NCI-H82 treated with DMSO at 0.1 percent for 48 hours (cell line): ENCODE measurements around the gene PKN3.
"Not testable (repeated sequence)": the region's sequence is repeated elsewhere in the genome, so short reads cannot be mapped to it uniquely, and the experiment has no call there.

Experiments
- DNase-seq: peaks from one replicate; lab custom pipeline; 2025; ENCODE audit not compliant: unreplicated experiment; lab: John Stamatoyannopoulos, UW

The PKN3 gene

DNA sequence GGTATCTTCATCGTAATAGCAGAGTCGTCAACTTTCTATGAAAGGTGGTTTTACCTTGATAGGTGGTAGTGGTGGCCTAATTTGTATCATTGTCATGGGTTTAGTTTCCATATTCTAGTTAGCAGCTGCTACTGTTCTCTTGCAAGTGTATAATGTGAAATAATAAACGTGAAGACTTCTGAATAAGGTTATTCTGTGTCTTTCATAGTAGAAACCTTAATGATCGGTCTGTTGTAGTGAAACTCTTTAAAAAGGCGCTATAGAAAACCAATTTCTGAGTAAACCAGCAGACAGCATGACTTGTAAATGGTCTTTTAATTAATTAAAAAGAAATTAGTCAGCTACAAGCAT, 11.6 kb upstream of the PKN3 start:
- DNase-seq: no peak

DNA sequence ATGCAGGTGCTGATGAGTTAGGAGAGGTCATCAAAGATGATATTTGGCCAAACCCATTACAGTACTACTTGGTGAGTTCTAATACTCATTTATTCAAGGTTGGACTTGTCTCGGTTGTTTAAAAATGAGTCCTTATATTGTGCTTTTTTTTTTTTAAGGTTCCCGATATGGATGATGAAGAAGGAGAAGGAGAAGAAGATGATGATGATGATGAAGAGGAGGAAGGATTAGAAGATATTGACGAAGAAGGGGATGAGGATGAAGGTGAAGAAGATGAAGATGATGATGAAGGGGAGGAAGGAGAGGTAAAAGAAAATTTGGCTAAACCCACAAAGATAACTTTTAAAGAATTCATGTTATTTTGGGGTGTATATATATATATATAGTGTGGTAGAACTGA, 8.6 kb upstream of the PKN3 start:
- DNase-seq: not testable (repeated sequence)

DNA sequence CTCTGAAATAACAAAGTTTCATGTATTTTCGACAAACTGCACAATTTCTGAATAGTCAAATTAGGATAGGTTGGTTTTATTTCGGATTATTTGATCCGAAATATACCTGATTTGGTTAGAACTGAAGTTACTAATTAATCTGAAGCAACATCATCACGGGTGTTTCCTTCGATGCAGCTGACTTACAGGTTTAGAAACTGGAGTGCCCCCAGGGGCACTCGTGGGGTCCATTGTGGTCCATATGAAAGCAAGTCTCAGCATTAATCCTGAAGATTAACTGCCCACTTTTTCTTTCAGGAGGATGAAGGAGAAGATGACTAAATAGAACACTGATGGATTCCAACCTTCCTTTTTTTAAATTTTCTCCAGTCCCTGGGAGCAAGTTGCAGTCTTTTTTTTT, 8.0 kb upstream of the PKN3 start:
- no peak for DNase-seq

DNA sequence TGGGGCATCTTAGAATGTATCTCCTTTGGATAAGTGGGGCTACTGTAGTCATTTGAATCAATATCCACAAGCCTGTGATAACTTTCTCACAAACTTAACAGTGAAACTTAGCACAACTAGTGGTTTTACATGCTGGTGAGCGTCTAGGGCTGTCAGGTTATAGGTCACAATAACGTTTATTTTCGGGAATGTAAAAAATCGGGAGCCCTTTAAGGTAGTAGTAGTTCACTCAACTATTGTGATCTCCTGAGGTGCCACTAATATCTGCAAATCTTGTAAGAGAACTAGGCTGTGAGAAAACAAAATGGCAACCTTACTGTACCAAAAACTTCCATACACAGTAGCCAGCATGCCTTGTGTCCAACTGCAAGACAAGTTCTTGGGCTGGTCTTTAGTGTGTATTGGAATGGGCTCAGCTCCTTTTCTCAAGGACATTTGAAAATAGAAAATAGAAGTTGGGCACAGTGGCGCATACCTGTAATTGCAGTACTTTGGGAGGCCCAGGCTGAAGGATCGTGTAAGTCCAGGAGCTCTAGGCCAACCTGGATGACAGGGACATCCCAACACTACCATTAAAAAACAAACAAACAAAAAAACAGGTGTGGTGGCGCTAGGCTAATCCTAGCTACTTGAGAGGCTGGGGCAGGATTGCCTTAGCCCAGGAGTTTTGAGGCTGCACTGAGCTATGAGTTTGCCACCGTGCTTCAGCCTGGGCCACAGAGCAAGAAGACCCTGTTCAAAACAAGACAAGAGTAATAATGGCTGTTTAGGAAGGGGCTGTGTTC, 5.2 kb upstream of the PKN3 start:
- DNase-seq: no peak

DNA sequence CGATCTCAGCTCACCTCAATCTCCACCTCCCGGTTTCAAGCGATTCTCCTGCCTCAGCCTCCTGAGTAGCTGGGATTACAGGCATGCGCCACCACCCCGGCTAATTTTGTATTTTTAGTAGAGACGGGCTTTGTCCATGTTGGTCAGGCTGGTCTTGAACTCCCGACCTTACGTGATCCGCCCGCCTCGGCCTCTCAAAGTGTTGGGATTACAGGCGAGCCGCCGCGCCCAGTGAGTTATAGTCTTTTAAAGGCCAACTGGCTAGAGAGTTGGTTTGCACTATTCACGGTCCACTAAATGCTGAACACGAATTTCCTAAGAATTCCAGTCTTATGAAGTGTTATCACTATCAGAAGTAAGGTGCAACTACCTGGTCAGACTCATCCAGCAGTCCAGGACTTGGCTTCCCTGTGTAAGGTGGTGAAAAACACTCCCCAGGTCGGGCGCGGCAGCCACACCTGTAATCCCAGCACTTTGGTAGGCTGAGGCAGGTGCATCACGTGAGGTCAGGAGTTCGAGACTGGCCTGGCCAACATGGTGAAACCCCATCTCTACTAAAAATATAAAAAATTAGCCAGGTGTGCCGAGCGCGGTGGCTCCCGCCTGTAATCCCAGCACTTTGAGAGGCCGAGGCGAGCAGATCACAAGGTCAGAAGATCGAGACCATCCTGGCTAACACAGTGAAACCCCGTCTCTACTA, 3.1 kb upstream of the PKN3 start:
- DNase-seq: not testable (repeated sequence)

DNA sequence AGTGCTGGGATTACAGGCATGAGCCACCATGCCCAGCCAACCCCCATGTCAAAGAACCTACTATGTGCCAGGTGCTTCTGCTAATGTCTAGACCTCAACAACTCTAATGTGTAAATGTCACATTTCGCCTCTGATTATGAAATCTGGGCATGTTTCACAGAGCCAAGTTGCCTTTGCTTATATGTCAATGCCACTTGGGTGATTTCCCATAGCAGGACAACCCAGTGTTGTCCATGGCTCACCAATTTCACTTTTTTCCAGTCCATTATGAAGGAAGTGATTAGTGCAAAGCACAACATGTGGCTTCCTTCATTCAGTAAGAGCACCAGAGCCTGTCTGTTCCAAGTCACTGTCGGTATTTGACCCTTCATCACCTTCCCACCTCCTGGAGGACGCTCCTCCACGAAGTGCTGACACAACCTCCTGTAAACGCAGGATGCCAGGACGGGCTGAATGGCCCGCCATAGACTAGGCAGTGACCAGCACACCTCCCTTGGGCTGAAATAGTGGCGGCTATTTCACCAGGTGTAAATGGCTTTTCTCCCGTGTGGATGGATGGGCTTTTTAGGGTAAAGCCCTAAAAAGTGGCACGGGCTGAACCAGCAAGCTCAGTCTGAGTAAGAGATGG, 962 bp upstream of the PKN3 start:
- DNase-seq: no peak

DNA sequence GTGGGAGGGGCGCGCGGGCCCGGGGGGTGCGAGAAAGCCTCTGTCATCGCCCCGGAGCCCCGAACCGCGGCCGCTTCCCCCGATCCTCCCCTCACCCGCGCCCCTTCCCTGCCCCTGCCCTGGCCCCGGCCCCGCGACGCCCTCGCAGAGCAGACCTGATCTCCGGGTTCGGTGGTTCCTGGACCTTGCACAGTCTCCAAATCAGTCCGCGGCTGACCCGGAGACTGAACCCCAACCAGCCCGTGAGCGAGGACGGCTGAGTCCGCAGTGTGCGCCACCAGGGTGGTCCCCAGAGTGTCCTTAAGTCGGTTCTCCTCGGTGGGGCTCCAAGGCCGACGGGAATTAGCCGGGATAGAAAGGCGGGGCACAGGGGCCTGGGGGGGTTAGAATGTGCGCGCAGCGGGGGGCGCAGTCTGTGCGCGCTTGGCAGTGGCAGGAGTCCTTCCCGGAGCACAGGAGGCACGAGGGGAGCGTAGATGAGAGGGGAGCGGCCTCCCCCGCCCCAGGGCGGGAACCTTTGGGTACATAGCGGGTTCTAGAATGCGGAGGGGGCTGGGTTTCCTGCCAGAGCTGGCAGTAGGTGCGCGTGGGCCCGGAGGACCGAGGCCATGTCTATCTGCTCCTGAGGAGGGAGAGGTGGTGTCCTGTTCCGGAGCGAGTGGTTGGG, 779 bp downstream of the PKN3 start:
- DNase-seq: no peak

DNA sequence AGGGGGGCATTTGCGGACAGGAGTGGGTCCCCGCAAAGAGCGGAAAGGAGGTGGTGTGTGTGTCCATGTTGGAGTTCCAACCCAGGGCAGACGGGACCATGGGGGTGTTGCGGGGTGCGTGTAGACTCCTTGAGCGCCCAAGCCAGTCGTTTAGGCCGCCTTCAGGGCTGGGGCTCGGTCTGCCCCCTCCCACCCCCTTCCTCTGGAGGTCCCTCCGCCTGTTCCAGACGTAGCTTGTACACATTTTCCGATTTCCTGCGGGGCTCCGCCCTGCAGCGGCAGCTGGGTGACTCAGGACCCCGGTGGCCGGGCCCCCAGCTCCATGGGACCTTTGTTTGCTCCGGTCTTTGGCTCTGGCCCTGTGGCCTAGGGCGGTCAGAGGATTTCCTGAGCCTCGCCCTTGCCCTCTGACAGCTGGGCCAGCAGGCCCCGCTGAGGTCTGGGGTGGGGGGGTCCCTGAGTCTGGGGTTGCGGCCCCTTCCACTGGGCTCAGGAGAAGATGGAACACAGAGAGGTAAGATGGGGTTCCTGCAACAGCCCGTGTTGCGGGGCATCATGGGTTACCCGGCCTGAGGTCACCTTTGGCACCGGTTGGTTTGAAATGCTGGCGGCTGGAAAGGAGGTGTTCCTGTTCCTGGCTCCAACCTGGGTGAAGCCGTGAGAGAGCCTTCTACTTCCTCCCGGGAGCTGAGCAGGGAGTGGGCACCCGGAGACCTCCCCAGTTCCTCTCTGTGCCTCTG, 1.5 kb downstream of the PKN3 start:
- DNase-seq: no peak

DNA sequence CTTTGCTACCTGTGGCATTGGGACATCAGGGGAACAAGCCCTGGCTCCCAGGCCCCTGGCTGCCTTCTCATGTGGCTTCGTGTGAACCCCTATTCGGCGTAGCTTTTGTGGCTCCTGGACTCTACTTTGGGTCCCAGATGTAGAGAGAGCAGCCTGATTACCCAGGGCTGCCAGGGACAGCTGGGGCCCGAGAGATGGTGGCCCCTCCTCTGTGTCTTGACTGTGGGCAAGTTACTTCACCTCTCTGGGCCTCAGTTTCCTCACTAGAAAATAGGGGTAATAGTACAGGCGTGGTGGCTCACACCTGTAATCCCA, 2.0 kb downstream of the PKN3 start:
- DNase-seq: no peak

DNA sequence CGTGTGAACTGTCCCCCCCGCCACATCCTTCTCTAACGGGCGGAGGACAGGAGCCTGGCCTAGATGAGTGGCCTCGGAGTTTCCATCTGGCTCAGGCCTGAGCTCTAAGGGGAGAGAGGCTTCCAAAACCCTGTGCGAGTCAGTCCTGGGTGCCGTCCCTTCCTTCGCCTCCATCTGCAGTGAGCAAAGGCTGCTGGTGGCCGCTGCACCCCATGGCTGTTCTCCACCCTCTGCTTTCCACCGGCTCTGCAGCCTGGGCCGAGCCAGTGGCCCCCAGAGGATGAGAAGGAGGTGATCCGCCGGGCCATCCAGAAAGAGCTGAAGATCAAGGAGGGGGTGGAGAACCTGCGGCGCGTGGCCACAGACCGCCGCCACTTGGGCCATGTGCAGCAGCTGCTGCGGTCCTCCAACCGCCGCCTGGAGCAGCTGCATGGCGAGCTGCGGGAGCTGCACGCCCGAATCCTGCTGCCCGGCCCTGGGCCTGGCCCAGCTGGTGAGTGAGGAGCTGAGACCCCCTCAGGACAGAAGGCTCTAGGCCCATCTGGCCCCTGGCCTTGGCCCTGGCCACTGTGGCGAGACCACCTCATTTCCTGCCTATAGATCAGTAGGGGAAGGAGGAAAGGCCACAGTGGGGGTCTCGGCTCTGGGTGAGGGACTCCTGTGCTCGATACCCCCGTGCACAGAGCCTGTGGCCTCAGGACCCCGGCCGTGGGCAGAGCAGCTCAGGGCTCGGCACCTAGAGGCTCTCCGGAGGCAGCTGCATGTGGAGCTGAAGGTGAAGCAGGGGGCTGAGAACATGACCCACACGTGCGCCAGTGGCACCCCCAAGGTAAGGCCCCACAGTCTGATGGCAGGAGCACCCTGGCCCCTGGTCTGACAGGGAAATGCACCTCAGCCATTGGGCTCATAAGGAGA, 3.0 kb downstream of the PKN3 start:
- DNase-seq: no peak

DNA sequence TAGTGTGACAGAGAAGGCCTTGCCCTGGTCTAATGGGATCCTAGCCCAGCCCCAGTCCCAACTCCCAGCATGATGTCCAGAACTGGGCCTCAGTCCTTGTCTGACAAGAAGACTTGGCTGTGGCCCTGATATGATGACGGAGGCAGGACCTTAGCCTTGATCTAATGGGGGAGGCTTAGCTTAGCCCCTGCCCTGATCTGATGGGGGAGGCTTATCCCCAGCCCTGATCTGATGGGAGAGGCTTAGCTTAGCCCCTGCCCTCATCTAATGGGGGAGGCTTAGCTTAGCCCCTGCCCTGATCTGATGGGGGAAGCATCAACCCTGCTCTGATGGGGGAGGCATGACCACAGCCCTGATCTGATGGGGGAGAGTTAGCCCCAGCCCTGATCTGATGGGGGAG, 3.7 kb downstream of the PKN3 start:
- DNase-seq: no peak

DNA sequence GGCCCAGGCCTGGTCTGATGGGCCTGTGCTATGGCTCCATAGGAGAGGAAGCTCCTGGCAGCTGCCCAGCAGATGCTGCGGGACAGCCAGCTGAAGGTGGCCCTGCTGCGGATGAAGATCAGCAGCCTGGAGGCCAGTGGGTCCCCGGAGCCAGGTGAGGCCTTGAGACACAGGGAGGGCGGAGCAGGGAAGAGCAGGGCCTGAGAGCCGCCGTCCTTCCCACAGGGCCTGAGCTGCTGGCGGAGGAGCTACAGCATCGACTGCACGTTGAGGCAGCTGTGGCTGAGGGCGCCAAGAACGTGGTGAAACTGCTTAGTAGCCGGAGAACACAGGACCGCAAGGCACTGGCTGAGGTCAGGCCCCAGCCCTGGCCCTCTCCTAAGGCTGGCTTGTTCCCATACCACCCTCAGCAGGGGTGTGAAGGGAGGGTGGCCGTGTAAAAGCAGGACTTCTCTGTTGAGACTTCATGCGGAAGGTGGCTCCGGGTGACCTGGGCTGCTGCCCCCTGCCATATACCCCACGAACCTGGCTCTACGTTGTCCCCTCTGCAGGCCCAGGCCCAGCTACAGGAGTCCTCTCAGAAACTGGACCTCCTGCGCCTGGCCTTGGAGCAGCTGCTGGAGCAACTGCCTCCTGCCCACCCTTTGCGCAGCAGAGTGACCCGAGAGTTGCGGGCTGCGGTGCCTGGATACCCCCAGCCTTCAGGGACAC, 4.5 kb downstream of the PKN3 start:
- DNase-seq: no peak

DNA sequence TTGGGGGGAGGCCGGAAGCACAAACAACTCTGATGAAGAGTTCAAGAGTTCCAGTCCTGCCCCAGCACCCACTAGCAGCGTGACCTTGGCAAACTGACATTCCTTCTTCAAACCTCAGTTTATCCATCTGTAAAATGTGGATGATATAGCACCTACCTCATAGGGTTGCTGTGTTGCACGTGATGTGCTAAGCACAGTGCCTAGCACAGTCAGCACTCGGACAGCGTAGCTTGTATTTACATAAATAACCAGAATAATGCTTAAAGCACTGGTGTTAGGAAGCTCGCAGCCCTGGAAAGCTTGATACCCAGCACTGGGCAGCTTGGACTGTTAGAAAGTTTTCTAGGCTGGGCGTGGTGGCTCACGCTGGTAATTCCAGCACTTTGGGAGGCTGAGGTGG, 5.1 kb downstream of the PKN3 start:
- no peak for DNase-seq

DNA sequence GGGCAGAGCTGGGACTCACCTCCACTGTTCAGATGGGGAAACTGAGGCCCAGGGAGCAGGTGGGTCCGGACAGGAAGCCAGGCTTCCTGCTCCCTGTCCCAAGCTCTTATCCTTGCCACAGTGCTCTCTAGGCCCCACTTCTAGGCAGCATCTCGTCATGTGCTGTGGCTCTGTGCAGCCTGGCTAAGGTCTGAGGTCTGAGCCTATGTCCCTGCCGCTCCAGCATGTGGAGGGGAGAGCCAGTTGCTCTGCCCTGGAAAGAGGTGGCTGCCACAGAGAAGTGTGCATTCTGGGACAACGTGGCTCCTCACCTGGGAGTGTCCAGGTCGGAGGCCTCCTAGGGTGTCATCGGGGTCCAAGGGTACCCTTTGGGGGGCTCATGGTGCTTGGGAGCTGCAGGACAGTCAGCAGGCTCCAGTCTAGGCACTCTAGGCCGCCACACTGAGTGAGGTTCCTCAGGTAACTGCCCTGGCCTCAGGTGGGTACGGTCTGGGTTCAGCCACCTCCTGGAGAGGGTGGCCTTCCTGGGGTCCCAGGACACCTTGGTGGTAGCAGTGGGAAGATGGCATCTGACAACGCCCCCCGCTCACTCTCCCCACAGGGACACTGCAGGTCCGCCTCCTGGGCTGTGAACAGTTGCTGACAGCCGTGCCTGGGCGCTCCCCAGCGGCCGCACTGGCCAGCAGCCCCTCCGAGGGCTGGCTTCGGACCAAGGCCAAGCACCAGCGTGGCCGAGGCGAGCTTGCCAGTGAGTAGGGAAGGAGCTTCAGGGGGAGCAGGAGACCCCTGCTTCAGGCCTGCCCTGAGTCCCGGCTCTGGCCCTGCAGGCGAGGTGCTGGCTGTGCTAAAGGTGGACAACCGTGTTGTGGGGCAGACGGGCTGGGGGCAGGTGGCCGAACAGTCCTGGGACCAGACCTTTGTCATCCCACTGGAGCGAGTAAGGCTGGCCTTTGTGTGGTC, 10.4 kb downstream of the PKN3 start:
- DNase-seq: no peak

DNA sequence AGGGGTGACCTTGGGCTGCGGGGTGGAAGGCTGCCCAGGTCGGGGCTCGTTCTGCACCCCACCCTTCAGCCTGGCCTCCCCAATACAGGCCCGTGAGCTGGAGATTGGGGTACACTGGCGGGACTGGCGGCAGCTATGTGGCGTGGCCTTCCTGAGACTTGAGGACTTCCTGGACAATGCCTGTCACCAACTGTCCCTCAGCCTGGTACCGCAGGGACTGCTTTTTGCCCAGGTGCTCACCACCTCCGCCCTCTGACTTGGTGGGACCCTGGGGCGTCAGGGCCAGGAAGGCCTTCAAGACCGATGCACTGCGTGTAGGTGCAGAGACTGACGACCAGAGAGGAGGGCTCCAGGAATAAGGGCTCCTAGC, 11.1 kb downstream of the PKN3 start:
- no peak for DNase-seq

DNA sequence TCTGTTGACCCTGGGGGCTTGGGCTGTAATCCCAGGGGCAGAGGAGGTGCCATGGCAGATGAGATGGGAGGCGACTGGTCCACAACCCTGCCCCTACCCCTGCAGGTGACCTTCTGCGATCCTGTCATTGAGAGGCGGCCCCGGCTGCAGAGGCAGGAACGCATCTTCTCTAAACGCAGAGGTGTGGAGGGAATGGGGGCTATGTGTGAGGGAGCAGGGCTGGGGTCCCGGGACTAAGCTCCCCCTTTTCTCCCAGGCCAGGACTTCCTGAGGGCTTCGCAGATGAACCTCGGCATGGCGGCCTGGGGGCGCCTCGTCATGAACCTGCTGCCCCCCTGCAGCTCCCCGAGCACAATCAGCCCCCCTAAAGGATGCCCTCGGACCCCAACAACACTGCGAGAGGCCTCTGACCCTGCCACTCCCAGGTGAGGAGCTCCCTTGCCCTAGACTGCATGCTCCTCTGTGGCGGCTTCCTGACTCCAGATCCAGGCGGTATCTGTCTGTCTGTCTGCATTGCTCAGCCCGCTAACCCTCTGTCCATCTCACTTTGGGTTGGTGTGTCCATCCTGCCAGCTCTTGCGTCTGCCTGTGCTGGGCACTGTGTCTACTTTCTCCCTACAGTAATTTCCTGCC, 11.8 kb downstream of the PKN3 start:
- DNase-seq: no peak

DNA sequence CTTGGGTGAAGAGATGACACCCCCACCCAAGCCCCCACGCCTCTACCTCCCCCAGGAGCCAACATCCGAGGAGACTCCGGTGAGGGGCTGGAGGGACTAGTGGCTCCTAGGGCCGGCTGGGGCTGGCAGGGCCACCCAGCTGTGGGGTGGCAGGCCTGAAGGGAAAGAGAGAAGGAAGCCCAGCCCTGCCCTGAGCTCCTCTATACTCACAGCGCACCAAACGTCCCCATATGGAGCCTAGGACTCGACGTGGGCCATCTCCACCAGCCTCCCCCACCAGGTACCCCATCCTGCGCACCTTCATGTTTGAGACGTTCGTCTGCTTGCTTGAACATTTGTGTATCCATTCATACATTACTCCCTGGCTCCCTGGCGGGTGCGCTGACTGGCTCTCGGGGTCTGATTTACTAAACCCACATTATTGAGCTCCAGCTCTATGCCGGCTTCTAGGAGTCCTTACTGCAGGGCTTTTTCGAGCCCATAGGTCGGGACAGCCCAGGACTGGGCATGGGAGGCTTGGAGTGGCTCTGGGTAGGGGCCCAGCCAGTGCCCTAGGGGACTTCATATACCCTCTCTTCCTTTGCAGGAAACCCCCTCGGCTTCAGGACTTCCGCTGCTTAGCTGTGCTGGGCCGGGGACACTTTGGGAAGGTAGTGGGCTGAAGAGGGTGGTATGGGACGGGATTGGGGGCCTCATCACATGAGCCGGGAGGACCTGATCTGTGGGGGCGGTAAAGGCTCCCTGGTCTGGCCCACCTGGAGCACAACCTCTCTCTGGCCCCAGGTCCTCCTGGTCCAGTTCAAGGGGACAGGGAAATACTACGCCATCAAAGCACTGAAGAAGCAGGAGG, 12.5 kb downstream of the PKN3 start:
- DNase-seq: no peak
